Measurements from ENCODE around the gene HNRNPA1.
A peak's percentile ranks its signal among the peaks of the same experiment; 100 is the strongest.

The HNRNPA1 gene

GRCh38 chr12:54265364-54265812 is 15.1 kb upstream of the HNRNPA1 start (continued):
- no peak for TF ChIP-seq ZBTB10 (tag by site-specific recombination; IDR thresholded peaks at IDR 0.05)
- peak; percentile 83 for TF ChIP-seq ZBTB44 (tag by site-specific recombination; IDR thresholded peaks at IDR 0.05)
- no peak for TF ChIP-seq GLIS2 (tag by site-specific recombination; IDR thresholded peaks at IDR 0.05)
- peak; percentile 84 for TF ChIP-seq GLI2 (tag by site-specific recombination; IDR thresholded peaks at IDR 0.05; ENCODE audit: borderline replicate concordance, low read depth)
- no peak for TF ChIP-seq ZNF785 (tag by site-specific recombination; IDR thresholded peaks at IDR 0.05)
- no peak for TF ChIP-seq ZBTB17 (tag by site-specific recombination; IDR thresholded peaks at IDR 0.05)
- TF ChIP-seq FEZF1 (tag by site-specific recombination; IDR thresholded peaks at IDR 0.05) = peak; percentile 85
- TF ChIP-seq ZNF48 (tag by site-specific recombination; IDR thresholded peaks at IDR 0.05) = no peak
- no peak for TF ChIP-seq ZNF544 (tag by site-specific recombination; IDR thresholded peaks at IDR 0.05)
- no peak for TF ChIP-seq ZNF660 (tag by site-specific recombination; IDR thresholded peaks at IDR 0.05)
- no peak for TF ChIP-seq GFI1B (tag by site-specific recombination; IDR thresholded peaks at IDR 0.05)
- no peak for TF ChIP-seq ZNF639 (tag by site-specific recombination; IDR thresholded peaks at IDR 0.05)
- TF ChIP-seq ZNF248 (tag by site-specific recombination; IDR thresholded peaks at IDR 0.05) = no peak
- no peak for TF ChIP-seq ZNF19 (tag by site-specific recombination; IDR thresholded peaks at IDR 0.05; ENCODE audit: low read depth)
- peak; percentile 96 for TF ChIP-seq SP7 (tag by site-specific recombination; IDR thresholded peaks at IDR 0.05)
- TF ChIP-seq ZBTB26 (tag by site-specific recombination; optimal IDR thresholded peaks at IDR 0.05) = no peak
- no peak for TF ChIP-seq ZEB2 (tag by site-specific recombination; IDR thresholded peaks at IDR 0.05)
- TF ChIP-seq PBX3 (CRISPR knock-in tag; IDR thresholded peaks at IDR 0.05) = no peak
- TF ChIP-seq ZBTB6 (tag by site-specific recombination; IDR thresholded peaks at IDR 0.05) = peak; percentile 80
- TF ChIP-seq ZNF76 (tag by site-specific recombination; IDR thresholded peaks at IDR 0.05; ENCODE audit: borderline replicate concordance, low read depth) = no peak
- TF ChIP-seq ZNF548 (tag by site-specific recombination; IDR thresholded peaks at IDR 0.05) = no peak
- TF ChIP-seq ZNF580 (tag by site-specific recombination; IDR thresholded peaks at IDR 0.05) = peak; percentile 78; the same call in 1 of the 2 replicates
- TF ChIP-seq ZSCAN30 (tag by site-specific recombination; IDR thresholded peaks at IDR 0.05) = no peak
- TF ChIP-seq ZXDB (tag by site-specific recombination; IDR thresholded peaks at IDR 0.05) = peak; percentile 87
- no peak for TF ChIP-seq ZNF394 (tag by site-specific recombination; IDR thresholded peaks at IDR 0.05; ENCODE audit: borderline replicate concordance)
- TF ChIP-seq ZBTB1 (tag by site-specific recombination; IDR thresholded peaks at IDR 0.05) = no peak
- no peak for TF ChIP-seq ZNF426 (tag by site-specific recombination; IDR thresholded peaks at IDR 0.05)
- peak; percentile 77; the same call in 1 of the 2 replicates for TF ChIP-seq IKZF3 (tag by site-specific recombination; IDR thresholded peaks at IDR 0.05)
- no peak for TF ChIP-seq ZFP37 (tag by site-specific recombination; IDR thresholded peaks at IDR 0.05)
- peak; percentile 59 for TF ChIP-seq TCF7L2 (IDR thresholded peaks at IDR 0.05; ENCODE audit: borderline replicate concordance, low read depth, low read length)
- no peak for TF ChIP-seq GLIS1 (tag by site-specific recombination; IDR thresholded peaks at IDR 0.05)
- TF ChIP-seq ZNF561 (tag by site-specific recombination; IDR thresholded peaks at IDR 0.05; ENCODE audit: borderline replicate concordance) = peak; percentile 77
- no peak for TF ChIP-seq ZNF792 (tag by site-specific recombination; IDR thresholded peaks at IDR 0.05)

Data from HEK293 (cell line).